Lung (tissue), 12 donors: Measurements from ENCODE around the gene STAT6. TPM values are rescaled to one million over a fixed set of nuclear protein-coding genes. Genes with fewer than 3 reads are reported as not detected.

Experiments used
- ATAC-seq: fragments of 200-7000 bp; cut with Tn5 transposase; one replicate; pipeline ENCODE4 v1.9.1; 2020; ENCODE audit warnings: moderate number of reproducible peaks; ENCODE audit not compliant: insufficient read depth, low FRiP score
- DNase-seq, 3 donors: peaks; one replicate each; pipeline ENCODE4 v3.0.0-alpha.2; 2013 to 2017
- H3K27ac ChIP-seq, 2 donors: one replicate each; pipeline ENCODE4 v1.5.1; 2013; ENCODE audit warnings: mild to moderate bottlenecking in 2 of 2, moderate library complexity in 2 of 2, control low read depth in 1 of 2, inconsistent platforms in 1 of 2, low read depth in 1 of 2, low read length in 1 of 2
- H3K27me3 ChIP-seq, 3 donors: one replicate each; pipeline ENCODE4 v1.5.1; 2013; ENCODE audit warnings: low read length in 2 of 3; ENCODE audit not compliant: control insufficient read depth in 3 of 3, insufficient read depth in 3 of 3
- H3K36me3 ChIP-seq, 4 donors: one replicate each; pipeline ENCODE4 v1.5.1; 2013; ENCODE audit warnings: low read length in 4 of 4, mild to moderate bottlenecking in 1 of 4, moderate library complexity in 1 of 4; ENCODE audit not compliant: control insufficient read depth in 4 of 4, insufficient read depth in 4 of 4
- H3K4me1 ChIP-seq, 5 donors: one replicate each; pipeline ENCODE4 v1.5.1; 2013; ENCODE audit warnings: low read length in 5 of 5, mild to moderate bottlenecking in 2 of 5, moderate library complexity in 1 of 5; ENCODE audit not compliant: control insufficient read depth in 5 of 5, insufficient read depth in 5 of 5
- H3K4me3 ChIP-seq: one replicate; pipeline ENCODE4 v1.5.1; 2013; ENCODE audit warnings: mild to moderate bottlenecking, control low read depth, moderate library complexity
- H3K9ac ChIP-seq, 2 donors: one replicate each; pipeline ENCODE4 v1.5.1; 2013; ENCODE audit warnings: low read length in 2 of 2, control low read depth in 1 of 2; ENCODE audit not compliant: insufficient read depth in 1 of 2
- H3K9me3 ChIP-seq, 4 donors: one replicate each; pipeline ENCODE4 v1.5.1; 2013; ENCODE audit warnings: low read length in 3 of 4, mild to moderate bottlenecking in 1 of 4, moderate library complexity in 1 of 4; ENCODE audit not compliant: control insufficient read depth in 4 of 4, insufficient read depth in 3 of 4
- CTCF ChIP-seq: IDR thresholded peaks from 2 replicates; pipeline ENCODE4 v1.5.1; 2012; ENCODE audit warnings: mild to moderate bottlenecking; ENCODE audit errors: control extremely low read depth, extremely low read depth
- WGBS, 2 donors: extraction: QIAGEN DNeasy Blood & Tissue Kit; methylation state at CpG; one replicate each; pipeline ENCODE4 v1.1.7; 2013; 5-methylcytosine and 5-hydroxymethylcytosine counted together
- polyA plus RNA-seq, 2 donors: library from polyadenylated mRNA; stranded (reverse); fragments of 200-250 nt; gene quantifications; one replicate each; pipeline ENCODE4 v1.2.1, GENCODE V29; 2013
- total RNA-seq, 2 donors: library from RNA; depleted of rRNA in 1 of 2; stranded (reverse); fragments of >200 nt in 1 of 2; gene quantifications; one replicate each; pipeline ENCODE4 v1.2.1, GENCODE V29; 2014 to 2021
- donor health status: control.
- donor health status: control.
- donor health status: Bipolar disorder and iron deficiency.
- donor health status: healthy.
- donor health status: DM: yes; HTN: yes; CAD: no.

STAT6 gene
- total and polyA plus RNA-seq, 4 donors = 118 to 216 (median 174) TPM

DNA sequence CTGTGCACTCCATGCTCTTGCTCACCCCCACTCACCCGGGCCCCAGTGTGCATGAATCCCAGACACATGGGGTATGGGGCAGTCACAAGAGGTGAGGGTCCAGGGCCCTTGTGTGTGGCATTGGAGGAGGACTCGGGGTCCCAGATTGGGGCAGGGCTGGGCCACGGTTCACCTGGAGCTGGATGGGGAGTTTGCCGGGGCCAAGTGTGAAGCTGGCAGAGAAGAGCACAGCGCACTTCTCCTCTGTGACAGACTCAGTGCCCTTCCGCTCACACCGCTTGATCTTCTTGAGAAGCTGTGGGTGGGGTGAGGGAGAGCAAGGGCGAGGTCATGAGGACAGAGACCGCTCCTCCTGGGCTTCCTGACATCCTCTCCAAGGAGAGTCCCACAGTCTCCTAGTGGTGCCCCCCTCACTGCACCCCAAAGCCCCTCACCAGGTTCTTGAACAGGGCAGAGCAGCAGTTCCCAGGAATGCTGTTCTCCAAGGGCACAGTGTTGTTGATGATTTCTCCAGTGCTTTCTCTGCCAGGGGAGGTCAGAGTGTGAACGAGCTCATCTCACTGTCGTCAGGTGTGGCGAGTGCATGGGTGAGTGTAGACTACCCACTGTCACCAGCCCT is 6.8 kb downstream of the STAT6 start:
- ATAC-seq (no peak), DNase-seq (no peak)
- Histone ChIP-seq H3K9me3 (no peaks in the 10 kb centered on the region), H3K27ac (peak overlapping the region in 1 of 2 donors; percentile 4), H3K4me1 (peaks cover 0 to 8% (median 3%) of the 10 kb centered on the region in 5 donors), H3K9ac (no peak overlapping the region), H3K4me3 (no peak overlapping the region), H3K36me3 (peaks cover 0 to 63% (median 35%) of the 10 kb centered on the region in 4 donors), H3K27me3 (no peaks in the 10 kb centered on the region)
- 97 to 98% methylated on average over 12 of the region's 12 CpGs for WGBS, 2 donors
- no peak for TF ChIP-seq CTCF

- H3K27me3 ChIP-seq = no peaks in the 10 kb centered on the region
- H3K27ac ChIP-seq = no peak overlapping the region
- DNase-seq (no peak), ATAC-seq (no peak)
- H3K9ac ChIP-seq = no peak overlapping the region
- H3K4me3 ChIP-seq = no peak overlapping the region
- no peaks in the 10 kb centered on the region for H3K9me3 ChIP-seq
- 90 to 96% methylated on average over 7 of the region's 7 CpGs for WGBS, 2 donors
- peaks cover 0 to 8% (median 0%) of the 10 kb centered on the region in 5 donors for H3K4me1 ChIP-seq
- TF ChIP-seq CTCF = no peak
- H3K36me3 ChIP-seq = peaks cover 0 to 65% (median 40%) of the 10 kb centered on the region in 4 donors
Observed at GRCh38 chr12:57103856-57104255, 7.3 kb downstream of the STAT6 start.

DNA sequence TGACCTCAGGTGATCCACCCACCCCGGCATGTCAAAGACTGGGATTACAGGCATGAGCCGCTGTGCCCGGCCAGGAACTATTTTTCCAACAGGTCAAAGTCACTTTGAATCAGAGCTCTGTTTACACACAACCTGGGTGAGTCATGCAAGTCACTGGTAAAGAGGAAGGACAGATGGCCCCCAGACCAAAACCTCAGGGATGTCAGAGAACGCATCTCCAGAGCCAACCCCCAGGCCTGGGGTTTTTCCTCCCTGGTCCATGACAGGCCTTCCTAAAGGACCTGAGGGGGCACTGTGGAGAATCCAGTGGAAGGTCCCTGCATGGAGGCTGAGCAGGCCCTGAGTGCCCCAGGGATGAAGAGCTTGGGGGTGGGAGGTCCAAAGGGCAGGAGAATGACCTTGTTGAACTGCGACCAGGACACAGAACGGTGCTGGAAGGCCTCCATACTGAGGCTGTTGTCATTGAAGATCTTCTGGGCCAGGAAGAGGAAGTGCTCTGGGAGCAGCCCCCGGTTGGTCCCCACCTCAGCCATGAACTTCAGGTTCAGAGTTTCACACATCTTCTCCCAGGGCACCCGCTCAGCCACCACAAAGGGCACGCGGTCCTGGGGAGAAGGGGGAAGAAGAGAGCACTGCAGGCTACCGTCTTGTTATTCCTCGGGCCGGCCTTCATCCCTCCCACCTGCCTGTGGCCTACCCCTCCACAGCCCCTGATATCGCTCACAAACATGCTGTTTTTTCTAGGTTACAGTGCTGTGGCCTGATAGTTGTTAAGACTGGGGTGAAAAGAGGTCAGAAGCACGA is 9.1 kb downstream of the STAT6 start:
- no peak for TF ChIP-seq CTCF
- Histone ChIP-seq H3K36me3 (peaks cover 0 to 66% (median 50%) of the 10 kb centered on the region in 4 donors), H3K4me3 (no peak overlapping the region), H3K27ac (peak overlapping the region in 1 of 2 donors; percentile 3), H3K9ac (no peak overlapping the region), H3K4me1 (no peaks in the 10 kb centered on the region), H3K9me3 (no peaks in the 10 kb centered on the region), H3K27me3 (no peaks in the 10 kb centered on the region)
- DNase-seq (no peak), ATAC-seq (no peak)
- 72 to 73% methylated on average over 15 of the region's 15 CpGs for WGBS, 2 donors
